K562 (cell line): ENCODE measurements around the gene AMH. TPM values are rescaled to one million over a fixed set of nuclear protein-coding genes. Genes with fewer than 3 reads are reported as not detected.

Experiments
- CHD4 ChIP-seq: fragments of 200-600 bp; sonication (generic); IDR thresholded peaks from 3 replicates; pipeline ENCODE4 v1.6.1; 2012; ENCODE audit warnings: low read depth, mild to moderate bottlenecking, mixed read lengths, low read length, inconsistent platforms; ENCODE audit not compliant: insufficient read depth, insufficient replicate concordance, poor library complexity, severe bottlenecking
- DIDO1 ChIP-seq: fragments of 450-650 bp; IDR thresholded peaks from 2 replicates; pipeline ENCODE4 v1.6.1; 2016; ENCODE audit warnings: low read depth, missing biosample characterization, missing genetic modification characterization
- ELF1 ChIP-seq: fragments of 200-800 bp; sonication (Bioruptor generic); IDR thresholded peaks from 2 replicates; pipeline ENCODE4 v1.6.1; 2016; ENCODE audit warnings: missing genetic modification characterization, missing compliant biosample characterization
- FOXP1 ChIP-seq: sonication (generic); formaldehyde crosslinking; IDR thresholded peaks from 2 replicates; pipeline ENCODE4 v1.8.0; 2022; ENCODE audit warnings: mild to moderate bottlenecking, missing genetic modification reagents
- GABPB1 ChIP-seq: sonication (generic); formaldehyde crosslinking; IDR thresholded peaks from 2 replicates; pipeline ENCODE4 v1.8.0; 2022; ENCODE audit warnings: mild to moderate bottlenecking, missing genetic modification reagents
- JUND ChIP-seq, 2 experiments: IDR thresholded peaks; 2 replicates in 1 of 2; 3 replicates in 1 of 2; pipeline ENCODE4 v1.6.1; 2011; ENCODE audit warnings: borderline replicate concordance in 2 of 2, low read depth in 2 of 2, low read length in 2 of 2, improper control_type of control experiment in 1 of 2, missing biosample characterization in 1 of 2, missing genetic modification characterization in 1 of 2, missing genetic modification reagents in 1 of 2
- L3MBTL2 ChIP-seq: fragments of 450-650 bp; IDR thresholded peaks from 2 replicates; pipeline ENCODE4 v1.6.1; 2016; ENCODE audit warnings: mild to moderate bottlenecking, moderate library complexity
- LARP7 ChIP-seq: fragments of 450-650 bp; IDR thresholded peaks from 2 replicates; pipeline ENCODE4 v1.6.1; 2016
- MYC ChIP-seq, 2 experiments: fragments of 250-450 bp in 1 of 2; sonication (Bioruptor Pico) in 1 of 2; IDR thresholded peaks; 2 replicates each; pipeline versions ENCODE4 v1.5.1 to v1.6.1; 2012 to 2021; ENCODE audit warnings: low read depth in 2 of 2, borderline replicate concordance in 1 of 2, improper control_type of control experiment in 1 of 2, low read length in 1 of 2, mild to moderate bottlenecking in 1 of 2, moderate library complexity in 1 of 2
- PHF8 ChIP-seq: fragments of 200-600 bp; sonication (generic); IDR thresholded peaks from 2 replicates; pipeline ENCODE4 v1.6.1; 2012; ENCODE audit warnings: mixed run types, mild to moderate bottlenecking, inconsistent platforms, low read length, moderate library complexity, borderline replicate concordance
- POLR2A ChIP-seq: fragments of 450-650 bp; conservative IDR thresholded peaks from 2 replicates; pipeline ENCODE4 v1.6.1; 2016
- PTBP1 ChIP-seq: fragments of 200-400 bp; formaldehyde crosslinking; IDR thresholded peaks from 2 replicates; pipeline ENCODE4 v1.6.1; 2017; ENCODE audit warnings: low read depth, low read length
- RAD21 ChIP-seq, 2 experiments: fragments of 250-450 bp in 1 of 2; fragments of 450-650 bp in 1 of 2; sonication (Bioruptor Pico) in 1 of 2; formaldehyde crosslinking in 1 of 2; IDR thresholded peaks in 1 of 2; conservative IDR thresholded peaks in 1 of 2; 2 replicates each; pipeline versions ENCODE4 v1.4.0 to v1.8.0; 2020 to 2022; ENCODE audit warnings: mild to moderate bottlenecking in 2 of 2, moderate library complexity in 1 of 2
- SAFB ChIP-seq: fragments of 200-400 bp; formaldehyde crosslinking; IDR thresholded peaks from 2 replicates; pipeline ENCODE4 v1.6.1; 2017; ENCODE audit warnings: low read depth, low read length, borderline replicate concordance
- SPI1 ChIP-seq: IDR thresholded peaks from 2 replicates; pipeline ENCODE4 v1.6.1; 2011; ENCODE audit warnings: low read depth, low read length, control low read depth, borderline replicate concordance
- TCF7 ChIP-seq: sonication (generic); IDR thresholded peaks from 2 replicates; pipeline ENCODE4 v1.6.1; 2016; ENCODE audit warnings: antibody characterized with exemption, borderline replicate concordance
- ZNF778 ChIP-seq: fragments of 450-650 bp; formaldehyde crosslinking; IDR thresholded peaks from 2 replicates; pipeline ENCODE4 v1.4.0; 2020; ENCODE audit warnings: mild to moderate bottlenecking, moderate library complexity
- polyA plus RNA-seq, 8 experiments: library from polyadenylated mRNA; depleted of rRNA in 4 of 8; stranded (reverse) in 5 of 8; unstranded in 3 of 8; fragments of >200 nt; fragmentation: Nextera tagmentation in 2 of 8; fragmentation: Illumina TruSeq in 1 of 8; extraction: Ambion mirVana in 2 of 8; extraction: Trizol in 1 of 8; gene quantifications; 2 replicates each; pipeline versions ENCODE4 v1.2.1 to v1.2.3, GENCODE V29; 2011 to 2014; ENCODE audit warnings: inconsistent platforms in 1 of 8, missing spikeins in 1 of 8
- total RNA-seq, 7 experiments: library from RNA; depleted of rRNA in 6 of 7; stranded (reverse); fragments of >200 nt in 6 of 7; fragmentation: Illumina TruSeq in 2 of 7; extraction: Trizol in 2 of 7; gene quantifications; 2 replicates each; pipeline versions ENCODE4 v1.2.1 to v1.2.3, GENCODE V29; 2011 to 2021; ENCODE audit warnings: low replicate concordance in 1 of 7
- TF ChIP-seq, protein P1 (sequence below): fragments of 250-450 bp; sonication (Bioruptor Pico); IDR thresholded peaks from 2 replicates; pipeline ENCODE4 v1.8.0; 2021; ENCODE audit warnings: borderline replicate concordance, mild to moderate bottlenecking, moderate library complexity; ENCODE audit not compliant: poor library complexity, severe bottlenecking
- TF ChIP-seq, protein P2 (sequence below), 2 experiments: fragments of 450-650 bp in 1 of 2; sonication (generic) in 1 of 2; formaldehyde crosslinking; conservative IDR thresholded peaks; 2 replicates each; pipeline versions ENCODE4 v1.4.0 to v1.8.1; 2020 to 2022; ENCODE audit warnings: mild to moderate bottlenecking in 1 of 2, missing genetic modification reagents in 1 of 2
- TF ChIP-seq, protein P3 (sequence below): fragments of 450-650 bp; IDR thresholded peaks from 2 replicates; pipeline ENCODE4 v1.6.1; 2016
- TF ChIP-seq, protein P4 (sequence below), 2 experiments: fragments of 250-450 bp in 1 of 2; fragments of 450-650 bp in 1 of 2; sonication (Bioruptor Pico) in 1 of 2; IDR thresholded peaks; 2 replicates each; pipeline versions ENCODE4 v1.6.1 to v1.8.0; 2016 to 2021; ENCODE audit warnings: mild to moderate bottlenecking in 2 of 2, moderate library complexity in 2 of 2, missing compliant biosample characterization in 1 of 2, missing genetic modification characterization in 1 of 2
- TF ChIP-seq, protein P5 (sequence below): sonication (generic); formaldehyde crosslinking; IDR thresholded peaks from 2 replicates; pipeline ENCODE4 v1.9.0; 2022; ENCODE audit warnings: mild to moderate bottlenecking, missing genetic modification reagents

AMH gene
- total and polyA plus RNA-seq, 9 of the 15 experiments (the other 6 are each of a cell fraction or from before 2014, with no cell fraction given) = 0.29 to 27.4 (median 2.6) TPM; not detected in 2

DNA sequence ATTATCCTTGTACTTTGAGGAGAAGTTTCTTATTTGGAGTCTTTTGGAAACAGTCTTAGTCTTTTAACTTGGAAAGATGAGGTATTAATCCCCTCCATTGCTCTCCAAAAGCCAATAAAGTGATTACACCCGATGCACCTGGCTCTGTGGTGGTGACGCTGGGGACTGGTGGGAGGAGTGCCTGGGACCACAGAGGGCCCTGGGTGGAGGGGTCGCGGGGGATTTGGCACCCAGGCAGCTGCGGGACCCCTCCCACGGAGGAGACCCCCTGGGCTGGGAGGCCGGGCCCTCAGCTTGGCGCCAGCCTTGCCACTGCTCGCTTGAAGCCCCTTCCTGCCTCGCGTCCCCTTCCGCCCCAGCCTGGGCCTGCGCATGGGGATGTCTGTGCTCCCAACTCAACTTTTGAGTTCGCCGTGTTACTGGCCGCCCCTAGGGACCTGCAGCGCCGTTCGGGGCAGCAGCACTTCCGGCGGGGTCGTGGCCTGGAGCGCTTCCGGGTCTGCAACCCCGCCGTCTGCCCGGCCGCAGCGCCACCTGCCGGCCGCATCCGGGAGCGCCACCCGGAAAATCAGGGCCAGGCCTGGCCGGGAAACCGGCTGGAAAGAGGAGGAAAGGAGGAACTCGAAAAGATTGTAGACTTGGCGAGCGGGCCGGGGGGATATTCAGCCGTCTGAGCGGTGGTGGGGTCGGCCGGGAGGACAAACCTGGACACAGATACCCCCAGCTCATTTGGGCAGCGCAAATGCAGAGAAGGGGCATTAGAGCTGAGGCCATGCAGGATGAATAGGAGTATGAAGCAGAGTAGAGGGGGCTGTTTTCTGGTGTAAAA lies 24.4 kb downstream of the AMH start (continued):
- peak; percentile 62 for TF ChIP-seq MYC (IDR thresholded peaks at IDR 0.05; ENCODE audit: low read depth, low read length)
- peak; percentile 90; the same call in 1 of the 2 replicates for TF ChIP-seq MYC (CRISPR knock-in tag; IDR thresholded peaks at IDR 0.05; ENCODE audit: borderline replicate concordance, low read depth)
- 0 out of 2 replicates have a peak, but pooled peaks have one; percentile 47 for TF ChIP-seq FOXP1 (CRISPR knock-in tag)
- peak; percentile 43; the same call in 1 of the 2 replicates for TF ChIP-seq PTBP1
- TF ChIP-seq, protein P1, sequence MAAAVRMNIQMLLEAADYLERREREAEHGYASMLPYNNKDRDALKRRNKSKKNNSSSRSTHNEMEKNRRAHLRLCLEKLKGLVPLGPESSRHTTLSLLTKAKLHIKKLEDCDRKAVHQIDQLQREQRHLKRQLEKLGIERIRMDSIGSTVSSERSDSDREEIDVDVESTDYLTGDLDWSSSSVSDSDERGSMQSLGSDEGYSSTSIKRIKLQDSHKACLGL = no peak
- peak; percentile 34; the same call in 1 of the 2 replicates for TF ChIP-seq SPI1
- TF ChIP-seq, protein P2, sequence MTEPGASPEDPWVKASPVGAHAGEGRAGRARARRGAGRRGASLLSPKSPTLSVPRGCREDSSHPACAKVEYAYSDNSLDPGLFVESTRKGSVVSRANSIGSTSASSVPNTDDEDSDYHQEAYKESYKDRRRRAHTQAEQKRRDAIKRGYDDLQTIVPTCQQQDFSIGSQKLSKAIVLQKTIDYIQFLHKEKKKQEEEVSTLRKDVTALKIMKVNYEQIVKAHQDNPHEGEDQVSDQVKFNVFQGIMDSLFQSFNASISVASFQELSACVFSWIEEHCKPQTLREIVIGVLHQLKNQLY (CRISPR knock-in tag; conservative IDR thresholded peaks at IDR 0.05) = 0 out of 4 replicates have a peak, but pooled peaks of 1 of the 2 experiments have one; percentile 55
- TF ChIP-seq L3MBTL2 = peak; percentile 70
- peak; percentile 99 for TF ChIP-seq GABPB1 (CRISPR knock-in tag)
- TF ChIP-seq, protein P3, sequence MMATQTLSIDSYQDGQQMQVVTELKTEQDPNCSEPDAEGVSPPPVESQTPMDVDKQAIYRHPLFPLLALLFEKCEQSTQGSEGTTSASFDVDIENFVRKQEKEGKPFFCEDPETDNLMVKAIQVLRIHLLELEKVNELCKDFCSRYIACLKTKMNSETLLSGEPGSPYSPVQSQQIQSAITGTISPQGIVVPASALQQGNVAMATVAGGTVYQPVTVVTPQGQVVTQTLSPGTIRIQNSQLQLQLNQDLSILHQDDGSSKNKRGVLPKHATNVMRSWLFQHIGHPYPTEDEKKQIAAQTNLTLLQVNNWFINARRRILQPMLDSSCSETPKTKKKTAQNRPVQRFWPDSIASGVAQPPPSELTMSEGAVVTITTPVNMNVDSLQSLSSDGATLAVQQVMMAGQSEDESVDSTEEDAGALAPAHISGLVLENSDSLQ = peak; percentile 59
- TF ChIP-seq CHD4 = no peak
- TF ChIP-seq, protein P4, sequence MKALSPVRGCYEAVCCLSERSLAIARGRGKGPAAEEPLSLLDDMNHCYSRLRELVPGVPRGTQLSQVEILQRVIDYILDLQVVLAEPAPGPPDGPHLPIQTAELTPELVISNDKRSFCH (CRISPR knock-in tag; IDR thresholded peaks at IDR 0.05) = no peak
- TF ChIP-seq, protein P4 (tag; IDR thresholded peaks at IDR 0.05) = peak; percentile 70; the same call in 1 of the 2 replicates
- peak; percentile 99 for TF ChIP-seq ELF1 (tag)
- no peak for TF ChIP-seq PHF8
- no peak for TF ChIP-seq DIDO1 (tag)
- TF ChIP-seq SAFB = no peak
- 0 out of 2 replicates have a peak, but pooled peaks have one; percentile 23 for TF ChIP-seq LARP7
- peak; percentile 72 for TF ChIP-seq POLR2A
- peak; percentile 16 for TF ChIP-seq TCF7
- TF ChIP-seq, protein P5, sequence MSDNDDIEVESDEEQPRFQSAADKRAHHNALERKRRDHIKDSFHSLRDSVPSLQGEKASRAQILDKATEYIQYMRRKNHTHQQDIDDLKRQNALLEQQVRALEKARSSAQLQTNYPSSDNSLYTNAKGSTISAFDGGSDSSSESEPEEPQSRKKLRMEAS (CRISPR knock-in tag) = peak; percentile 76
- peak; percentile 58; the same call in 1 of the 2 replicates for TF ChIP-seq JUND (IDR thresholded peaks at IDR 0.05; ENCODE audit: borderline replicate concordance, low read depth, low read length)
- TF ChIP-seq JUND (tag; IDR thresholded peaks at IDR 0.05; ENCODE audit: borderline replicate concordance, low read depth, low read length) = peak; percentile 26; the same call in 1 of the 3 replicates
- TF ChIP-seq RAD21 (CRISPR knock-in tag; conservative IDR thresholded peaks at IDR 0.05 in 1 of 2, IDR thresholded peaks at IDR 0.05 in 1 of 2) = peak; percentile 78 to 87
- no peak for TF ChIP-seq ZNF778 (CRISPR knock-in tag)
